Islet precursor cell (in vitro differentiated cells): Measurements from ENCODE around the gene NSMCE3.
"Not testable (repeated sequence)": the region's sequence is repeated elsewhere in the genome, so short reads cannot be mapped to it uniquely, and the experiment has no call there.

ENCODE experiments used
- DNase-seq: peaks from one replicate; pipeline ENCODE4 v3.0.0-alpha.2; 2018

Gene NSMCE3

DNA sequence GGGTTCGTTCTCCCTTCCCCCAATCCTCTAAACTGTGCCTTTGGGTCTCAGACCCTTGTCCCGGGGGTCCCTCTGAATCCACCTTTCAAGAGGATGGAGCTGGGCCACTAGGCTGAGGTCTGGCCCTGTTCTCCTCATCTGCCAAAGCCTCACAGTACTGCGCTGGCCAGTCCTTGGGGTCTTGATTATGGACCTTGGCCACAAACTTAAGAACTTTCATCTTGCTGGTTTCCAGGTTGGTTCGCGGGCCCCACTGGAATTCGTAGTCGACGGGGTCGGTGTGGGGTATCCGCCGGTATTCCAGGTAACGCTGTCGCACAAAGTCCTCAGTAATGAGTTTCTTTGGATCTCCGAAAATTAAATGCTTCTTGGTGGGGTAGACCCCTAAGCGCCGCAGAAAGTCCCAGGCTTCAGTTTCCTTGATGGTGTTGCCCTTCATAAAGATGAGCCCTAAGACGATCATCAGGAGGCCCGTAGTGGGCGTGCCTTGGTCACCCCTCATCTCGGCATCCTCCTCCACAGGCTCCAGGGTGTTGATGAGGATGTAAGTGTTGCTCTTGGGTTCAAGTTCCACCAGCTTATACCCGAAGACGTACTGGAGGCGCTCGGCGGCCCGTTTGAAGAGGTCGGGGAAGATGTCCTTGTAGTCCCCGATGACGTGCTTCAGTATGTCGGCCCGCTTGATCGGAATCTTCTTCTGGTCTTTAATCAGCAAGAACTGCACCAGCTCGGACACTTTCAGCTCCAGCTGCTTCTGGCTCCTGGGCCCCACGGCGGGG is 727 bp downstream of the NSMCE3 start:
- peak; percentile 72 for DNase-seq

DNA sequence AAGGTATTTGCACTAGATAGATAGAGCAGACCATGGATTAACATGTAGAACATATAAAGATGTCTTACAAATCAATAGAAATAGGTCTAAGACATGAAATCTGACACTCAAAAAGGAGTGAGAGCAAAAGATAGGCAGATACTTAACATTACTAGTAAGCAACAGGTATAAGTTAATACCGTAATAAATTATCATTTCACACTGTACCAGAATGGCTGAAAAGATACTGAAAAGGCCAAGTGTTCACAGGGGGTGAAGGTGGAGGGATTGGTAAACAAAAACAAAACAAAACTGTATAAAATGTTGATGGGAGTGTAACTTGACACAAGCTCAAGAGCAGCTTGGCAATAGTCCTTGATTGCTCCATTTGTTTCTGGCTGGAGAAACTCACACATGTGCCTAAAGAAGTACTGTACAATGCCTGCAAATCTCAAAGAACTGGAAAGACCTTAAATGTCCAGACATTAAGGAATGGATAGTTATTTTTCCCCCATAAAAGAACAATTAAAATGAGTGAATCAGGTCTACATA is 3.5 kb downstream of the NSMCE3 start:
- no peak for DNase-seq

DNA sequence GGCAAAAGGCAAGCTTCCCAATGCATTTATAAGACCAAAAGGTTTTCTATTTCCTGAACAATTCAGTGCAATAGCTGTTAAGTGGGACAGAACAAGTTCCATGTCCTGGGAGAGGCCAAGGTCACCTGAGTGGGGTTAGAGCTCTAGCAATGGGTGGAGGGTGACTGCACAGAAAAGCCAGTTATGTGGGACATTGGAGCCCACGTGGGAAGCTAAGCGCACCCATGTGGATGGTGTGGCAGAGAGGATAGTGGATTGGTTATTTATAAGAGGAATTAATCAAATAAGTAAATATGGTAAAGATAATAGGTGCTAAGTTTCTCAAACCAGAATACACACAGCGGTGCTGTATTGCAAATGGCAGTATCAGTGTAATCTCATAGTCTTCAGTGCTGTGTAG is 6.3 kb downstream of the NSMCE3 start:
- DNase-seq: no peak

DNA sequence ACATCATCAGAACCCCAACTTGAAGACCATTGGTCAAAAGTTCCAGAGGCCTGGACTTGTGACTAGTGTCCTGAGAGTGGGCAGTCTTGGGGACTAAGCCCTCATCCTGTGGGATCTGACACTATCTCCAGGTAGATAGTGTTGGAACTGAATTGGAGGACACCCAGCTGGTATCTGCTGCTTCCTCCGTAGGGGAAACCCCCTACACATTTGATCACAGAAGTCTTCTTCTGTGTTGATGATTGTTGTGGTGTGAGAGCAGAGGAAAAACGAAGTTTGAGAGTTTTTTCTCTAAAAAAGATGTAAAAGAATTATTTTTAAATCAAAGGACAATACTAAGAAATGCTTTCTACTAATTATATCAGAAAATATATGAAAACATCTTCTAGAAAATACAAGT is 6.9 kb downstream of the NSMCE3 start:
- no peak for DNase-seq

DNA sequence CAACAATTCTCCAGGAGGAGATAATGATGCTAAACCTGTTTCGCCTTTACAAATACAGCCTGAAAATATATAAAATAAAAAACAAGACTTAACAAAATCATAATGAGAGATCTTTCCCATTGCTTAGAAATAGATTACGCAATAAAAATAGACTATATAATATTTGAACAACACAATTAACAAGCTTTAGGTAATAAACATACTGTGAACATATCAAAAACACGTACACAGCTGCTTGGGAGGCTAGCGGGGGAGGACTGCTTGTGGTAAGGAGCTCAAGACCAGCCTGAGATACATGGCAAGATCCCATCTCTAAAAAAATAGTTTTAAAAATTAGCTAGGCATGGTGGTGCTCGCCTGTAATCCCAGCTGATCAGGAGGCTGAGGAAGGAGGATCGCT is 8.7 kb downstream of the NSMCE3 start:
- DNase-seq: no peak

DNA sequence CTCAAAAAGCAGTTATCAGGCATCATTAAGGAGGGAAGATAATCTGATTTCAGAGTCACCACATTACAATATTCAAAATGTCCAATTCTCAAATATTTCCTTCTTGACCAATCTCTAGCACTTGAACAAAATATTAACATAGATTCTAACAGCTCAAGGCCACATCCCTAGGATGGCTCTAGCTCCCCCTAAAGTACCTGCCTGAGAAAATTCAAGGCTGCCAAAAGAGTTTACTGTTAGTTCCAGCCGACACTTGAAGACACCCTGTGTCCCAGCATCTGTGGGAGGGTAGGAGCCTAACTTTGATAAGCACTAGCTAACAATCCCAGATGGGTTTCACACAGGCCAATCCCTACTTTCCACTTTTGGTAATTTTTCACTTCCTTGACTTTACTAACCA is 10.4 kb downstream of the NSMCE3 start:
- DNase-seq: no peak

DNA sequence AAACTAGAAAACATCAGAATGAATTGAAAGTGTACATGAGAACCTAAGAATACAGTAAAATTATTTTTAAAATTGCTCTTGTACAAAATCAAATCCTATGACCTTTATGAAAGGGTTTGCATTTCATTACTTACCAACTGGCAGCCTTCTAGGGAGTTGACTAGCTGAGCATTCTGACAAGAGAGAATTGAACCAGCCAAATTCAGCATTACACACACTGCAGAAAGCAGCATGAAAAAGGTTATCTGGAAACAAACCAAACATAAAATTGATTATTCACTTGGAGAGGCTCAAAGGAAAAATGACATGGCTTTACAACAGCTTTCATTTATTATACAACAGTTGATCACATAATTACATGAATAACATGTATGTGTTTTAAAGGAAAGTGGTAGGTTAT is 17.4 kb downstream of the NSMCE3 start:
- DNase-seq: no peak

DNA sequence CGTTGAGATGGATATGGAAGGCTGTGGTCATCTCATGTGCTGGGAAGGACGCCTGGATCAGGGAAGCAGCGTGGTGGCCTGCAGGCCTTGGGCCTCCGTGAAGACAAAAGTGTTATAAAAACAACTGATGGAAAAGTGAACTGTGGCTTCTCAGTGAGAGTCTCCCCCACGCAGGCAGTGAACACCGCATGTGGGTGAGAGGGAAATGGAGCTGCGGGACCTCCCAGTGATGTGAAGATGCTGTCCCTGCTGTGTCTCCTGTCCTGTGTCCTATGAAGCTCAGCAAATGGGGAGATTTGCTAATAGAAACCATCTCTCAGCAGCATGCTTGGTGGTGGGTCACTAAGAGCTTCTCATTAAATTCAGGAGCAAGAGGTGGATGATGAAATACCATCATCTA is 25.1 kb downstream of the NSMCE3 start:
- DNase-seq: no peak

DNA sequence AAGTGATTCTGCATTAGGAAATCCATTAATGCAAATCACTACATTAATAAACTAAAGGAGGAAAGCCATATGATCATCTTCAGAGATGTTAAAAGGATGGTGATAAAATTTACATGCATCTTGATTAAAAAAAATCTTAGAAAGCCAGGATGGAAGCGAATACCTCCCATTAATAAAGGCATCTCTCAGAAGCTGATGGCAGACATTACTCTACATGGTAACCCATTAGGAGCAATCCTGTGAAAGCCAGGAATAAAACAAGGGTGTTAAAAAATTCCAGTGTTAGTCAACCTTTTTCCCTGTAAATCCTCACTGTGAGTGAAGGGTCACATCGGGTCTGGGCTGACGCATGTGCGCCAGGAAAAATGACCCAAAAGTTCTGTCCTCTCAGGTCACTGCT is 25.5 kb downstream of the NSMCE3 start:
- no peak for DNase-seq

DNA sequence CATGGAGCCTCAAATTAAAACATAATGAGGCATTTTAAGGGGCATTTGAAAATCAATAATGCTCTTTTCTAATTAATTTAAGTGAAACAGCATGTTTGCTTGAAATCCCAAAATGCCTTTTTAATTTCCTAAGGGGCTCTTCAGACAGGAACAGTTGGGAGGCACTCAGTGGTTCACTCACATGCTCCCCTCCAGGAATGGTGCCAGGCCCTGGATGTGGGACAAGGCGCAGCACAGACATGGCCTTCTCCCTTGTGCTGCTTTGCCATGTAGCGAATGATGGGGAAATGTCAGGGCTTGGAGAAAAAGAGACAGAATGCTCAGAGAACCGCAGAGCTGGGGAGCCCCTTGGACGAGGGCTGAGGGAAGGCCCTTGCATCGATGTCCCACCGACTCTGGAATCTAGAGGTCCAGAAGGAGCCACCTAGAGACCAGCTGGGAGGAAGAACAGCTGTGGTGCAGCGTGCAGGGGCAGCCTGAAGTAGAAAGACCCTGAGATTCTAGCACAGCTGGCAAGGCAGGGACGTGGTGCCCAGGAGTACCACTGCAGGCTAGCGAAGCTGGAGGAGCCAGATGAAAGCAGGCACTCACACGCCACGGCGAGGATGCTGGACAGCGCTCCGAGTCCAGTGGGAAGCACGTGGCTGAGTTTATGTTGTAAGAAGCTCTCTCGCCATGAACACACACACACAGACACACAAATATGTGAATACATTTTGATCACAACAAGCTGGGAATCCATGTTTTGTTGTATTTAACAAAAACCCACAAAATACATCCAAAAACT is 27.0 kb downstream of the NSMCE3 start:
- peak; percentile 61 for DNase-seq

DNA sequence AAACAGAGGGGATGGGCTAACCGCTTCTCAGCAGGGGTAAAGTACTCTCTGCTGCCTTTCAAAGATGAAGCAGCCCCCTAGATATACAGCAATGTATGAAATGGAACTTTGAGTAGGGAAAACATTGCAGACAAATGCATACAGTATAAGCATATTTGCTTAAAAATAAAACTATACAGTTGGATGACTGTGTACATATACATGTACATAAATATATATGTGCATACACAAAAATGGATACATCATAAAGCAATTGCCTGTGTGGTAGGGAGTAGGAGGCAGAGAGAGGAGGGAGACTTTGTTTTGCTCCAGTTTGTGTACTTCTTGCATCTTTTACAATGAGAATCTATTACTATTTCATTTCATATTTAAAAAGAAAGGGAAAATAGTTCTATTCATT is 28.4 kb downstream of the NSMCE3 start:
- no peak for DNase-seq

DNA sequence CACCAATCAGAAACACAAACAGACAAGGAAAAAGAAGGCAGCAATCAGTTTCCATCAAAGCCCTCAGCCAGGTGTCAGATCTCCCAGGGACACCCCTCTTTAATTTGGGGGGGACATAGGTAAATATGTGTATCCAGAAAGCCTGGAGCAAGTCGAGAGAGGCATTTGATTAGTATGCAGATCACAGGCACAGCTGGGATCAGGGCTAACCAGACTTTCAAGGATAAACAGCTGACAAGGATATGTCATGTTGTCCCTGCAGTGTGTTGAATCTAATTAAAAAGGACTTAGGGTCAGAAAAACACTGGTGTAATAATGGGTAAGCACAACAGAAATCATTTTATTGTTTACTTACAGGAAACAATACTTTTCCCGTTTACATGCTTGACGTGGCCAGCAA is 30.2 kb downstream of the NSMCE3 start:
- no peak for DNase-seq

DNA sequence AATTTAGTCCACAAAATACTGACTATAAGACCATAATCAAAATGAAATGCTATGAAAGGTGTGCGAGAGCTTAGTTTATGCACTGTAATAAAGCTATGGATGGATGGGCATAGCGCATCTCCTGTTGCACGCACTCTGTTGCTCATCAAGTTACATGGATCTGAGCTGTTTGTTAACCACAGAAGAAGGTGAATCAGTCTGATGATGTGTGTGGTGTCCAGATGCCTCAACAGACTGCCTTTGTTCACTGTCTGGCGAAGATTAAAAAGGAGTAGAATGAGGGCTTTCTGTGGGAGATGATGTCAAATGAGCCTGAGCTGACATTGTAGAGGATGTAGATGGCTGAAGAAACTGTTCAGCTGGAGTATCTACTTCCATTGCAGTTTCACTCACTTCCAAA is 36.1 kb downstream of the NSMCE3 start:
- DNase-seq: no peak

DNA sequence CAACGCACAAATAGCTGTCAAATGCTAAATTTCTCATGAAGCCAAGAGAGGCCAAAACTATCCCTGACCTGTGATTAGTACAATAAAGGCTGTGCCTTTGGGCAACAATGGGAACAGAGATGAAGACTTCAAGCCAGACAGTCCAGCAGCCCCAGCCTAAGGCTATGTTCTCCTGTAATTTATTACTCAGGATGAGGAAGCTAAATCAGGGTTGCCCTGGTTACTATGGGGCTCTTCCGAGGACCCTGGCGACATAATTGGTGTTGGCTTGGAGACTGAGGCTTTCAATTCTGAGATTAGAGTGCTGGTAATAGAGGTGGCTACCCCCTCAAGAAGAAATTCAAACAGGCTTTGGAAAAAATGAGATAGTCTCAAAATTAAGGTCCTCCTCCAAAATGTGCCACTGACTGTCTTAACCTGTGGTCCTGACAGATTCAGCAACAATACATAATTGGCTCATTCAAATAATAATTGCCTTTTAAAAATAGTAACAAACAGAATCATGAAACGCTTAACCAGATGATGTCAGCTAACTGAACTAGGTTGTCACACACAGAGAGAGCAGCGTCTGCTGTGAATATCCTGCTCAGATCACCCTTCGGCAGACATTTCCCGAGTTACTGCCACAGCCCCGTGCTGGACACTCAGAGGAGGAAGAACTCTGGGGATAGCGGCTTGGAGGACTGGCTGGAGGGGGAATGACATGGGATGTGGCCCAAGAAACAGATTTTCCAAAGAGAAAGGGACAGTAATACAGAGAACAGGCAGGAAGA is 43.0 kb downstream of the NSMCE3 start:
- DNase-seq: peak; percentile 71

DNA sequence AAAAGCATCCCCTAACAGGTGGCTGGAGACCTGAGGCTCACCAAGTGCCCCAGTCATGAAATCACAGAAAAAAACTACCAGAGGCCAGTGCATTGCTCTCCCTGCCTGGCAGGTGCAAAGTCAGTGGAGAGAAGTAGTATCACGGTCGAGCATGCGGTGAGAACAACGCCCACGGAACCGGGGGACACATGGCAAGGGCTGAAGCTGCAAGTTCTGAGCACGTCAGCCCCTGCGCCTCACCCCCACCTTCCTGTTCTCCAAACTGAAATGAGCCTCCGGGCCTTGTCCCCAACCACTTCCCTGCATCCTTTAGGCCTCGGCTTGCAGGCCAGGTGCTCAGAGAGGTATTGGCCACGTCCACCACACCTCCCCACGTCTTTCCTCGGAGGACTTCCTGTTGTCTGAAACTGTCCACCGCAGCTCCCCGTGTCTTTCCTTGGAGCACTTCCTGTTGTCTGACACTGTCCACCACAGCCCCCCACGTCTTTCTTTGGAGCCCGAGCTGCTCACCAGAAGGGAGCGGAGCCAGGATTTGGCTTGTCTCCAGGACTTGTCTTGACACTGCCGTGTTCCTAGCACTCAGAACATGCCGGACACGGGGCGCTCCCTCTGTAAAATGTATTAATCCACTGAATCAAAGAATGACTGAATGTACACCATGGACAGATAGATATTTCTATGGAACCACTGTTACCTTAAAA is 43.9 kb downstream of the NSMCE3 start:
- DNase-seq: no peak

DNA sequence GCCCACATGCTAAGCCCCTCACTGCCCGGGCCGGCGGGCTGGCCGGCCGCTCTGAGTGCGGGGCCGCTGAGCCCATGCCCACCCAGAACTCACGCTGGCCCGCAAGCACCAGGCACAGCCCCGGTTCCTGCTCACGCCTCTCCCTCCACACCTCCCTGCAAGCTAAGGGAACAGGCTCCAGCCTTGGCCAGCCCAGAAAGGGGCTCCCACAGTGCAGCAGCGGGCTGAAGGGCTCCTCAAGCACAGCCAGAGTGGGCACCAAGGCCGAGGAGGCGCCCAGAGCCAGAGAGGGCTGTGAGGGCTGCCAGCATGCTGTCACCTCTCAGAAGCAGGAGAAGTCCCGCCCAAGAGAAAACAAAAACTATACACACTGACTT is 44.6 kb downstream of the NSMCE3 start:
- not testable (repeated sequence) for DNase-seq

DNA sequence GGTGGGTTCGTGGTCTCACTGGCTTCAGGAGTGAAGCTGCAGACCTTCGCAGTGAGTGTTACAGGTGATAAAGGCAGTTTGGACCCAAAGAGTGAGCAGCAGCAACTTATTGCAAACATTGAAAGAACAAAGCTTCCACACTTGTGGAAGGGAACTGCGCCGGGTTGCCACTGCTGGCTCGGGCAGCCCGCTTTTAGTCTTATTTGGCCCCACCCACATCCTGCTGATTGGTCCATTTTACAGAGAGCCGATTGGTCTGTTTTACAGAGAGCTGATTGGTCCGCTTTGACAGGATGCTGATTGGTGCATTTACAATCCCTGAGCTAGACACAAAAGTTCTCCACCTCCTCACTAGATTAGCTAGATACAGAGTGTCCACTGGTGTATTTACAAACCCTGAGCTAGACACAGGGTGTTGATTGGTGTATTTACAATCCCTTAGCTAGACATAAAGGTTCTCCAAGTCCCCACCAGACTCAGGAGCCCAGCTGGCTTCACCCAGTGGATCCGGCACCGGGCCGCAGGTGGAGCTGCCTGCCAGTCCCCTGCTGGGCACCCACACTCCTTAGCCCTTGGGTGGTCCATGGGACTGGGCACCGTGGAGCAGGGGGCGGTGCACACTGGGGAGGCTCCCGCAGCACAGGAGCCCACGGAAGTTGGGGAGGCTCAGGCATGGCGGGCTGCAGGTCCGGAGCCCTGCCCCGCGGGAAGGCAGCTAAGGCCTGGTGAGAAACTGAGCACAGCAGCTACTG is 45.2 kb downstream of the NSMCE3 start:
- DNase-seq: not testable (repeated sequence)

DNA sequence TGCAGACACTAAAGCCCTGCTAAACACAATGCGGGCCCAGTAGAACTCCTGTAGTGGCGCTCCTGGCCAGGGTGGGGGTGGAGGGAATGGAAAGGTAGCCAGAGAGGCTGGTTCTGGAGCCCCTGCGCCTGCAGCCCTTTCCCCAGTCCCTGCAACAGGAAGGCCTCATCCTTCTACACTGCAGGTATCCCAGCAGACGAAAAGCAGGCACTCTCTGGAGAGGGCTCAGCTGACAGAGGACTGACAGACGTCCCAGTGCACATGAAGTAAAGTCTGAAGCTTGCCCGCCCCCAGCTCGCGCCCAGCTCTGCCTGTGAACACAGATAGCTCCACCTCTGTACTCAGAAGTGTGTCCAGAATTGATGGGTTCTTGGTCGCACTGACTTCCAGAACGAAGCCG is 46.0 kb downstream of the NSMCE3 start:
- DNase-seq: peak; percentile 72

DNA sequence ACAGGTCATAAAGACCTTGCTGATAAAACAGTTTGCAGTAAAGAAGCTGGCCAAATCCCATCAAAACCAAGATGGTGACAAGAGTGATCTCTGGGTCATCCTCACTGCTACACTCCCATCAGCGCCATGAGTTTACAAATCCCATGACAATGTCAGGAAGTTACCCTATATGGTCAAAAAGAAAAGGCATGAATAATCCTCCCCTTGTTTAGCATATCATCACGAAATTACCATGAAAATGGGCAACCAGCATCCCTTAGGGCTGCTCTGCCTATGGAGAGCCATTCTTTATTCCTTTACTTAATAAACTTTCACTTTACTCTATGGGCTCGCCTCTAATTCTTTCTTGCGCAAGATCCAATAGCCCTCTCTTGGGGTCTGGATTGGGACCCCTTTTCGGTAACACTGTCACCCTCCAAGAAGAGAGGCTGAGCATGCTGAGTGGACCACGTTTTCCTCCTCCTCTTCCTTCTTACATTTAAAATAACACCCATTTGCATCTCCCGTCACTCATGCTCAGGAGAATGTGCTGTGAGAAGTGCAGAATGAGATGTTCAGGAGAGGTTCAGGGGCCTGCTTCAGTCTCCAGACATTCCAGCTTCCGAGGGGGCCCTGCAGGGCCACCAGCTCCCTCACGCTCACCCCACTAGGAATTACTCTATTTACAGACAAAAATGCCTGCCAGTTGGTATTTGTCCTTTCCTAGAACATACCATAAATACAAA is 47.3 kb downstream of the NSMCE3 start:
- DNase-seq: no peak

DNA sequence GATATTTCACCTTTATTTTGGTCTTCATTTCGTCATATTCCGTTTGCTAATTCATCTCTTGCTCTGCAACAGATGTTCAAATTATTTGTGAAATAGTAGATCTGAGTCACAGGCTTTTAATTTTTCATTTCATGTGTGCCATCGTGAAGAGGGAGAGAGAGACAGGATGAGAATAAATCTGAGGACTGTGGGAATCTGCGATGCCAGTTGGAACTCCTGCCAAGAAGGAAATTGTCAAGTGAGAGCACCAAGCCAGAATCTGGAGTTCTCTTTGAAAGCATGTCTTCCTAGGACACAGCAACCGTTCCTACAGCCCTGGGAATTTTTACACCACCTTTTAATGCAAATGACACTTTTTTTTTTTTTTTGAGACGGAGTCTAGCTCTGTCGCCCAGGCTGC is 48.8 kb downstream of the NSMCE3 start:
- DNase-seq: no peak

DNA sequence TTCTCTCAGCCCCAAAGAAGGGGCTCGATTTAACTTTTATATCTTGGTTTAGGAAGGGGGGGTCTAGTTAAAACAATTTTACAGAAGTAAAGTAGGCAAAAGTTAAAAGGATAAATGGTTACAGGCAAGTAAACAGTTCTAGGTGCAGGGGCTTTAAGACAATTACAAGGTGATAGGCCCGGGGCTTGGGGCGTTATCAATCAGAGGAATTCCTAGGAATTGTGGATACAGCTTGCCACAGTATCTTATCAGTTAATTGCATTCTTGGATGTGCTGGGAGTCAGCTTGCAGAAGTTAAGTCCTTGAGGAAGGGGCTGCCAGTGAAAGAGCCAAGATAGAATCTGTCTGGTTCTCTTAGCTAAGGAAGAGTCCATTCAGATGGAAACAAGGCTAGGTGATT is 52.7 kb downstream of the NSMCE3 start:
- peak; percentile 63 for DNase-seq
